ENCODE measurements around the gene SKI. TPM values are rescaled to one million over a fixed set of nuclear protein-coding genes. Genes with fewer than 3 reads are reported as not detected.

SKI gene
- total RNA-seq, 1 donor: 48.9 TPM

- H3K27me3 ChIP-seq (ENCODE audit: insufficient read depth, low read length): no peaks in the 10 kb centered on the region
- H2AFZ ChIP-seq (ENCODE audit: low read length): no peak overlapping the region
- no peaks in the 10 kb centered on the region for H3K9me3 ChIP-seq (ENCODE audit: low read depth, low read length)
- no peak for DNase-seq (ENCODE audit: insufficient read length, low spot score, missing footprints)
- no peak overlapping the region for H3K27ac ChIP-seq (ENCODE audit: low read depth, low read length)
- H3K36me3 ChIP-seq (ENCODE audit: insufficient read depth, low read length): peaks cover 4% of the 10 kb centered on the region
- no peak overlapping the region for H3K4me3 ChIP-seq (ENCODE audit: insufficient read depth, low read length)
- peaks cover 5% of the 10 kb centered on the region for H3K4me1 ChIP-seq (ENCODE audit: insufficient read depth, low read length)
- peaks cover 80% of the 10 kb centered on the region for H3K79me2 ChIP-seq (ENCODE audit: insufficient read depth, low read length)
- TF ChIP-seq, protein P1, sequence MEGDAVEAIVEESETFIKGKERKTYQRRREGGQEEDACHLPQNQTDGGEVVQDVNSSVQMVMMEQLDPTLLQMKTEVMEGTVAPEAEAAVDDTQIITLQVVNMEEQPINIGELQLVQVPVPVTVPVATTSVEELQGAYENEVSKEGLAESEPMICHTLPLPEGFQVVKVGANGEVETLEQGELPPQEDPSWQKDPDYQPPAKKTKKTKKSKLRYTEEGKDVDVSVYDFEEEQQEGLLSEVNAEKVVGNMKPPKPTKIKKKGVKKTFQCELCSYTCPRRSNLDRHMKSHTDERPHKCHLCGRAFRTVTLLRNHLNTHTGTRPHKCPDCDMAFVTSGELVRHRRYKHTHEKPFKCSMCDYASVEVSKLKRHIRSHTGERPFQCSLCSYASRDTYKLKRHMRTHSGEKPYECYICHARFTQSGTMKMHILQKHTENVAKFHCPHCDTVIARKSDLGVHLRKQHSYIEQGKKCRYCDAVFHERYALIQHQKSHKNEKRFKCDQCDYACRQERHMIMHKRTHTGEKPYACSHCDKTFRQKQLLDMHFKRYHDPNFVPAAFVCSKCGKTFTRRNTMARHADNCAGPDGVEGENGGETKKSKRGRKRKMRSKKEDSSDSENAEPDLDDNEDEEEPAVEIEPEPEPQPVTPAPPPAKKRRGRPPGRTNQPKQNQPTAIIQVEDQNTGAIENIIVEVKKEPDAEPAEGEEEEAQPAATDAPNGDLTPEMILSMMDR (IDR thresholded peaks at IDR 0.05; ENCODE audit: extremely low read depth, low read depth, low read length): no peak
- H3K4me2 ChIP-seq (ENCODE audit: insufficient read depth, low read length): no peak overlapping the region
- H4K20me1 ChIP-seq (ENCODE audit: insufficient read depth, low read length): peaks cover 59% of the 10 kb centered on the region
Measured at GRCh38 chr1:2284932-2285331, 56.8 kb downstream of the SKI start.

GRCh38 chr1:2286923-2287322 is 58.8 kb downstream of the SKI start:
- H4K20me1 ChIP-seq (ENCODE audit: insufficient read depth, low read length): peaks cover 69% of the 10 kb centered on the region
- no peak overlapping the region for H3K4me3 ChIP-seq (ENCODE audit: insufficient read depth, low read length)
- H3K36me3 ChIP-seq (ENCODE audit: insufficient read depth, low read length): peaks cover 4% of the 10 kb centered on the region
- peaks cover 24% of the 10 kb centered on the region for H3K4me1 ChIP-seq (ENCODE audit: insufficient read depth, low read length)
- H3K79me2 ChIP-seq (ENCODE audit: insufficient read depth, low read length): peaks cover 91% of the 10 kb centered on the region
- no peaks in the 10 kb centered on the region for H3K9me3 ChIP-seq (ENCODE audit: low read depth, low read length)
- H3K27me3 ChIP-seq (ENCODE audit: insufficient read depth, low read length): no peaks in the 10 kb centered on the region
- no peak overlapping the region for H3K27ac ChIP-seq (ENCODE audit: low read depth, low read length)
- TF ChIP-seq, protein P1 (IDR thresholded peaks at IDR 0.05; ENCODE audit: extremely low read depth, low read depth, low read length): no peak
- no peak overlapping the region for H3K4me2 ChIP-seq (ENCODE audit: insufficient read depth, low read length)
- no peak for DNase-seq (ENCODE audit: insufficient read length, low spot score, missing footprints)
- H2AFZ ChIP-seq (ENCODE audit: low read length): no peak overlapping the region

GRCh38 chr1:2287649-2288048 is 59.5 kb downstream of the SKI start:
- Histone ChIP-seq H3K36me3 (ENCODE audit: insufficient read depth, low read length) (peaks cover 1% of the 10 kb centered on the region), H3K79me2 (ENCODE audit: insufficient read depth, low read length) (peaks cover 94% of the 10 kb centered on the region), H3K9me3 (ENCODE audit: low read depth, low read length) (no peaks in the 10 kb centered on the region), H3K4me2 (ENCODE audit: insufficient read depth, low read length) (no peak overlapping the region), H3K27ac (ENCODE audit: low read depth, low read length) (no peak overlapping the region), H4K20me1 (ENCODE audit: insufficient read depth, low read length) (peaks cover 72% of the 10 kb centered on the region), H3K4me1 (ENCODE audit: insufficient read depth, low read length) (peaks cover 30% of the 10 kb centered on the region), H3K4me3 (ENCODE audit: insufficient read depth, low read length) (no peak overlapping the region), H3K27me3 (ENCODE audit: insufficient read depth, low read length) (no peaks in the 10 kb centered on the region), H2AFZ (ENCODE audit: low read length) (no peak overlapping the region)
- DNase-seq (ENCODE audit: insufficient read length, low spot score, missing footprints): no peak
- TF ChIP-seq, protein P1 (IDR thresholded peaks at IDR 0.05; ENCODE audit: extremely low read depth, low read depth, low read length): no peak

GRCh38 chr1:2288311-2288710 is 60.2 kb downstream of the SKI start:
- no peaks in the 10 kb centered on the region for H3K36me3 ChIP-seq (ENCODE audit: insufficient read depth, low read length)

More at GRCh38 chr1:2288311-2288710, 60.2 kb downstream of the SKI start:
- Histone ChIP-seq H3K79me2 (ENCODE audit: insufficient read depth, low read length) (peaks cover 94% of the 10 kb centered on the region), H4K20me1 (ENCODE audit: insufficient read depth, low read length) (peaks cover 71% of the 10 kb centered on the region), H3K4me1 (ENCODE audit: insufficient read depth, low read length) (peaks cover 30% of the 10 kb centered on the region), H2AFZ (ENCODE audit: low read length) (no peak overlapping the region), H3K9me3 (ENCODE audit: low read depth, low read length) (no peaks in the 10 kb centered on the region), H3K4me3 (ENCODE audit: insufficient read depth, low read length) (no peak overlapping the region), H3K27me3 (ENCODE audit: insufficient read depth, low read length) (no peaks in the 10 kb centered on the region), H3K4me2 (ENCODE audit: insufficient read depth, low read length) (no peak overlapping the region), H3K27ac (ENCODE audit: low read depth, low read length) (no peak overlapping the region)
- no peak for DNase-seq (ENCODE audit: insufficient read length, low spot score, missing footprints)
- TF ChIP-seq, protein P1 (IDR thresholded peaks at IDR 0.05; ENCODE audit: extremely low read depth, low read depth, low read length): no peak
